GM23338 (cell line): Measurements from ENCODE around the gene PMAIP1. TPM values are rescaled to one million over a fixed set of nuclear protein-coding genes. Genes with fewer than 3 reads are reported as not detected.

ENCODE experiments used
- ATAC-seq: fragments of 200-7000 bp; cut with Tn5 transposase; 3 replicates; pipeline ENCODE4 v1.9.1; 2020
- DNase-seq: peaks from one replicate; pipeline ENCODE4 v3.0.0-alpha.2; 2015; ENCODE audit warnings: low spot score
- H2AFZ ChIP-seq: fragments of 200-600 bp; sonication (generic); 2 replicates; pipeline ENCODE4 v1.8.0; 2016; ENCODE audit warnings: antibody characterized with exemption, mild to moderate bottlenecking, moderate library complexity
- H3F3A ChIP-seq: fragments of 200-600 bp; sonication (generic); replicated peaks from 2 replicates; pipeline ENCODE4 v1.8.0; 2017; ENCODE audit warnings: antibody characterized with exemption, mixed run types, low read depth
- H3K27ac ChIP-seq: fragments of 200-600 bp; sonication (generic); 2 replicates; pipeline ENCODE4 v1.6.1; 2016; ENCODE audit warnings: low read depth
- H3K27me3 ChIP-seq: fragments of 200-600 bp; sonication (generic); 2 replicates; pipeline ENCODE4 v1.8.0; 2016; ENCODE audit warnings: mild to moderate bottlenecking, mixed run types, moderate library complexity; ENCODE audit not compliant: insufficient read depth
- H3K36me3 ChIP-seq: fragments of 200-600 bp; sonication (generic); 2 replicates; pipeline ENCODE4 v1.8.0; 2016; ENCODE audit warnings: mild to moderate bottlenecking; ENCODE audit not compliant: insufficient read depth
- H3K4me1 ChIP-seq: fragments of 200-600 bp; sonication (generic); 2 replicates; pipeline ENCODE4 v1.8.0; 2016; ENCODE audit warnings: mild to moderate bottlenecking, moderate library complexity; ENCODE audit not compliant: insufficient read depth
- H3K4me2 ChIP-seq: fragments of 200-600 bp; sonication (generic); 2 replicates; pipeline ENCODE4 v1.7.1; 2017; ENCODE audit warnings: mixed run types
- H3K4me3 ChIP-seq: fragments of 200-600 bp; sonication (generic); 2 replicates; pipeline ENCODE4 v1.6.1; 2016; ENCODE audit warnings: mixed run types
- H3K79me2 ChIP-seq: fragments of 200-600 bp; sonication (generic); replicated peaks from 2 replicates; pipeline ENCODE4 v1.8.0; 2017; ENCODE audit warnings: mild to moderate bottlenecking; ENCODE audit not compliant: insufficient read depth
- H3K9me2 ChIP-seq: fragments of 200-600 bp; sonication (generic); 2 replicates; pipeline ENCODE4 v1.8.0; 2017; ENCODE audit not compliant: insufficient read depth
- H4K20me1 ChIP-seq: fragments of 200-600 bp; sonication (generic); replicated peaks from 2 replicates; pipeline ENCODE4 v1.8.0; 2017; ENCODE audit warnings: mild to moderate bottlenecking; ENCODE audit not compliant: insufficient read depth
- H3K27ac Mint-ChIP-seq: 2 replicates; pipeline ENCODE4 v1.8.0; 2020; ENCODE audit warnings: inconsistent platforms, mild to moderate bottlenecking, moderate library complexity, mixed read lengths
- H3K27me3 Mint-ChIP-seq: 3 replicates; pipeline ENCODE4 v1.8.0; 2022; ENCODE audit warnings: low read depth, mild to moderate bottlenecking, moderate library complexity, mixed read lengths, inconsistent platforms; ENCODE audit not compliant: insufficient read depth, poor library complexity
- H3K36me3 Mint-ChIP-seq: 3 replicates; pipeline ENCODE4 v1.8.0; 2021; ENCODE audit warnings: low read depth, mild to moderate bottlenecking, inconsistent platforms, moderate library complexity, mixed read lengths
- H3K4me1 Mint-ChIP-seq: 3 replicates; pipeline ENCODE4 v1.8.0; 2020; ENCODE audit warnings: mild to moderate bottlenecking, inconsistent platforms, mixed read lengths
- H3K4me3 Mint-ChIP-seq: 3 replicates; pipeline ENCODE4 v1.8.0; 2021; ENCODE audit warnings: moderate library complexity, mild to moderate bottlenecking, inconsistent platforms, mixed read lengths
- H3K9me3 Mint-ChIP-seq: 3 replicates; pipeline ENCODE4 v1.8.0; 2020; ENCODE audit warnings: moderate library complexity, mild to moderate bottlenecking, inconsistent platforms, mixed read lengths
- CREB1 ChIP-seq: fragments of 250-450 bp; sonication (Bioruptor Pico); IDR thresholded peaks from 2 replicates; pipeline ENCODE4 v1.5.0; 2020; ENCODE audit warnings: low read depth, mild to moderate bottlenecking, moderate library complexity
- CTCF ChIP-seq, 2 experiments: fragments of 200-600 bp in 1 of 2; sonication (generic) in 1 of 2; conservative IDR thresholded peaks; 2 replicates each; pipeline versions ENCODE4 v1.5.1 to v1.6.1; 2016 to 2017; ENCODE audit warnings: antibody characterized with exemption in 2 of 2, low read depth in 2 of 2, mild to moderate bottlenecking in 2 of 2, moderate library complexity in 1 of 2
- EZH2 ChIP-seq: fragments of 200-600 bp; sonication (generic); IDR thresholded peaks from one replicate; pipeline ENCODE4 v1.8.0; 2017; ENCODE audit warnings: antibody characterized with exemption, mild to moderate bottlenecking, low read depth; ENCODE audit not compliant: unreplicated experiment
- EZH2phosphoT487 ChIP-seq: fragments of 200-600 bp; sonication (generic); IDR thresholded peaks from one replicate; pipeline ENCODE4 v1.8.1; 2018; ENCODE audit warnings: antibody characterized with exemption; ENCODE audit not compliant: unreplicated experiment
- JUNB ChIP-seq: IDR thresholded peaks from one replicate; pipeline ENCODE4 v1.6.1; 2016; ENCODE audit warnings: antibody characterized with exemption; ENCODE audit not compliant: unreplicated experiment
- NANOG ChIP-seq: IDR thresholded peaks from 2 replicates; pipeline ENCODE4 v1.6.1; 2016; ENCODE audit warnings: antibody characterized with exemption, borderline replicate concordance
- POLR2AphosphoS5 ChIP-seq: IDR thresholded peaks from 2 replicates; pipeline ENCODE4 v1.6.1; 2016; ENCODE audit warnings: antibody characterized with exemption, low read depth
- REST ChIP-seq: IDR thresholded peaks from one replicate; pipeline ENCODE4 v1.6.1; 2018; ENCODE audit warnings: antibody characterized with exemption; ENCODE audit not compliant: unreplicated experiment
- STAT1 ChIP-seq: IDR thresholded peaks from one replicate; pipeline ENCODE4 v1.6.1; 2016; ENCODE audit warnings: antibody characterized with exemption; ENCODE audit not compliant: unreplicated experiment
- ZNF114 ChIP-seq: fragments of 250-450 bp; sonication (Bioruptor Pico); IDR thresholded peaks from 2 replicates; pipeline ENCODE4 v1.5.0; 2020; ENCODE audit warnings: mild to moderate bottlenecking, moderate library complexity
- ZNF331 ChIP-seq: fragments of 250-450 bp; sonication (Bioruptor Pico); IDR thresholded peaks from 2 replicates; pipeline ENCODE4 v1.5.0; 2020; ENCODE audit warnings: low read depth, mild to moderate bottlenecking, moderate library complexity
- polyA plus RNA-seq: library from polyadenylated mRNA; unstranded; fragments of >200 nt; fragmentation: Nextera tagmentation; extraction: Ambion mirVana; gene quantifications from 2 replicates; pipeline ENCODE4 v1.2.1, GENCODE V29; 2016
- total RNA-seq: library from RNA; depleted of rRNA; stranded (reverse); fragments of >200 nt; shearing (Covaris generic); gene quantifications from 2 replicates; pipeline ENCODE4 v1.2.3, GENCODE V29; 2014
- TF ChIP-seq, protein P1 (sequence below): fragments of 250-450 bp; sonication (Bioruptor Pico); IDR thresholded peaks from 2 replicates; pipeline ENCODE4 v1.5.0; 2020; ENCODE audit warnings: mild to moderate bottlenecking, moderate library complexity
- TF ChIP-seq, protein P2 (sequence below): IDR thresholded peaks from 2 replicates; pipeline ENCODE4 v1.6.1; 2016; ENCODE audit warnings: antibody characterized with exemption

PMAIP1 gene
- total and polyA plus RNA-seq, 2 experiments from 2014 or later = 156 to 296 TPM

GRCh38 chr18:59945544-59945943 is 45.7 kb downstream of the PMAIP1 start:
- H3K9me3 Mint-ChIP-seq = no peaks in the 10 kb centered on the region
- no peak overlapping the region for H3K4me3 Mint-ChIP-seq
- Histone ChIP-seq H3K79me2 (no peaks in the 10 kb centered on the region), H4K20me1 (no peaks in the 10 kb centered on the region), H3K27ac (no peak overlapping the region), H3K9me2 (no peaks in the 10 kb centered on the region), H3F3A (no peaks in the 10 kb centered on the region), H3K27me3 (no peaks in the 10 kb centered on the region), H3K4me2 (no peak overlapping the region), H3K36me3 (no peaks in the 10 kb centered on the region), H3K4me3 (no peak overlapping the region), H2AFZ (no peak overlapping the region), H3K4me1 (no peaks in the 10 kb centered on the region)
- H3K4me1 Mint-ChIP-seq = no peaks in the 10 kb centered on the region
- DNase-seq = no peak
- ATAC-seq = no peak
- TF ChIP-seq, protein P1, sequence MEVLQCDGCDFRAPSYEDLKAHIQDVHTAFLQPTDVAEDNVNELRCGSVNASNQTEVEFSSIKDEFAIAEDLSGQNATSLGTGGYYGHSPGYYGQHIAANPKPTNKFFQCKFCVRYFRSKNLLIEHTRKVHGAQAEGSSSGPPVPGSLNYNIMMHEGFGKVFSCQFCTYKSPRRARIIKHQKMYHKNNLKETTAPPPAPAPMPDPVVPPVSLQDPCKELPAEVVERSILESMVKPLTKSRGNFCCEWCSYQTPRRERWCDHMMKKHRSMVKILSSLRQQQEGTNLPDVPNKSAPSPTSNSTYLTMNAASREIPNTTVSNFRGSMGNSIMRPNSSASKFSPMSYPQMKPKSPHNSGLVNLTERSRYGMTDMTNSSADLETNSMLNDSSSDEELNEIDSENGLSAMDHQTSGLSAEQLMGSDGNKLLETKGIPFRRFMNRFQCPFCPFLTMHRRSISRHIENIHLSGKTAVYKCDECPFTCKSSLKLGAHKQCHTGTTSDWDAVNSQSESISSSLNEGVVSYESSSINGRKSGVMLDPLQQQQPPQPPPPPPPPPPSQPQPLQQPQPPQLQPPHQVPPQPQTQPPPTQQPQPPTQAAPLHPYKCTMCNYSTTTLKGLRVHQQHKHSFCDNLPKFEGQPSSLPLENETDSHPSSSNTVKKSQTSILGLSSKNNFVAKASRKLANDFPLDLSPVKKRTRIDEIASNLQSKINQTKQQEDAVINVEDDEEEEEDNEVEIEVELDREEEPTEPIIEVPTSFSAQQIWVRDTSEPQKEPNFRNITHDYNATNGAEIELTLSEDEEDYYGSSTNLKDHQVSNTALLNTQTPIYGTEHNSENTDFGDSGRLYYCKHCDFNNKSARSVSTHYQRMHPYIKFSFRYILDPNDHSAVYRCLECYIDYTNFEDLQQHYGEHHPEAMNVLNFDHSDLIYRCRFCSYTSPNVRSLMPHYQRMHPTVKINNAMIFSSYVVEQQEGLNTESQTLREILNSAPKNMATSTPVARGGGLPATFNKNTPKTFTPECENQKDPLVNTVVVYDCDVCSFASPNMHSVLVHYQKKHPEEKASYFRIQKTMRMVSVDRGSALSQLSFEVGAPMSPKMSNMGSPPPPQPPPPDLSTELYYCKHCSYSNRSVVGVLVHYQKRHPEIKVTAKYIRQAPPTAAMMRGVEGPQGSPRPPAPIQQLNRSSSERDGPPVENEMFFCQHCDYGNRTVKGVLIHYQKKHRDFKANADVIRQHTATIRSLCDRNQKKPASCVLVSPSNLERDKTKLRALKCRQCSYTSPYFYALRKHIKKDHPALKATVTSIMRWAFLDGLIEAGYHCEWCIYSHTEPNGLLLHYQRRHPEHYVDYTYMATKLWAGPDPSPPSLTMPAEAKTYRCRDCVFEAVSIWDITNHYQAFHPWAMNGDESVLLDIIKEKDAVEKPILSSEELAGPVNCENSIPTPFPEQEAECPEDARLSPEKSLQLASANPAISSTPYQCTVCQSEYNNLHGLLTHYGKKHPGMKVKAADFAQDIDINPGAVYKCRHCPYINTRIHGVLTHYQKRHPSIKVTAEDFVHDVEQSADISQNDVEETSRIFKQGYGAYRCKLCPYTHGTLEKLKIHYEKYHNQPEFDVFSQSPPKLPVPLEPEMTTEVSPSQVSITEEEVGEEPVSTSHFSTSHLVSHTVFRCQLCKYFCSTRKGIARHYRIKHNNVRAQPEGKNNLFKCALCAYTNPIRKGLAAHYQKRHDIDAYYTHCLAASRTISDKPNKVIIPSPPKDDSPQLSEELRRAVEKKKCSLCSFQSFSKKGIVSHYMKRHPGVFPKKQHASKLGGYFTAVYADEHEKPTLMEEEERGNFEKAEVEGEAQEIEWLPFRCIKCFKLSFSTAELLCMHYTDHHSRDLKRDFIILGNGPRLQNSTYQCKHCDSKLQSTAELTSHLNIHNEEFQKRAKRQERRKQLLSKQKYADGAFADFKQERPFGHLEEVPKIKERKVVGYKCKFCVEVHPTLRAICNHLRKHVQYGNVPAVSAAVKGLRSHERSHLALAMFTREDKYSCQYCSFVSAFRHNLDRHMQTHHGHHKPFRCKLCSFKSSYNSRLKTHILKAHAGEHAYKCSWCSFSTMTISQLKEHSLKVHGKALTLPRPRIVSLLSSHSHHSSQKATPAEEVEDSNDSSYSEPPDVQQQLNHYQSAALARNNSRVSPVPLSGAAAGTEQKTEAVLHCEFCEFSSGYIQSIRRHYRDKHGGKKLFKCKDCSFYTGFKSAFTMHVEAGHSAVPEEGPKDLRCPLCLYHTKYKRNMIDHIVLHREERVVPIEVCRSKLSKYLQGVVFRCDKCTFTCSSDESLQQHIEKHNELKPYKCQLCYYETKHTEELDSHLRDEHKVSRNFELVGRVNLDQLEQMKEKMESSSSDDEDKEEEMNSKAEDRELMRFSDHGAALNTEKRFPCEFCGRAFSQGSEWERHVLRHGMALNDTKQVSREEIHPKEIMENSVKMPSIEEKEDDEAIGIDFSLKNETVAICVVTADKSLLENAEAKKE (CRISPR knock-in tag) = no peak
- TF ChIP-seq JUNB = no peak
- TF ChIP-seq ZNF114 (CRISPR knock-in tag) = no peak
- TF ChIP-seq NANOG = no peak
- TF ChIP-seq, protein P2, sequence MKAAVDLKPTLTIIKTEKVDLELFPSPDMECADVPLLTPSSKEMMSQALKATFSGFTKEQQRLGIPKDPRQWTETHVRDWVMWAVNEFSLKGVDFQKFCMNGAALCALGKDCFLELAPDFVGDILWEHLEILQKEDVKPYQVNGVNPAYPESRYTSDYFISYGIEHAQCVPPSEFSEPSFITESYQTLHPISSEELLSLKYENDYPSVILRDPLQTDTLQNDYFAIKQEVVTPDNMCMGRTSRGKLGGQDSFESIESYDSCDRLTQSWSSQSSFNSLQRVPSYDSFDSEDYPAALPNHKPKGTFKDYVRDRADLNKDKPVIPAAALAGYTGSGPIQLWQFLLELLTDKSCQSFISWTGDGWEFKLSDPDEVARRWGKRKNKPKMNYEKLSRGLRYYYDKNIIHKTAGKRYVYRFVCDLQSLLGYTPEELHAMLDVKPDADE = no peak
- no peak for TF ChIP-seq REST
- no peak for TF ChIP-seq CREB1 (CRISPR knock-in tag)
- no peak for TF ChIP-seq EZH2phosphoT487
- no peak for TF ChIP-seq CTCF (conservative IDR thresholded peaks at IDR 0.05; ENCODE audit: low read depth in 2 of 2)
- TF ChIP-seq STAT1 = no peak
- TF ChIP-seq EZH2 = no peak
- no peak for TF ChIP-seq POLR2AphosphoS5
- no peak for TF ChIP-seq ZNF331 (CRISPR knock-in tag)
- no peak overlapping the region for H3K27ac Mint-ChIP-seq
- no peaks in the 10 kb centered on the region for H3K36me3 Mint-ChIP-seq
- H3K27me3 Mint-ChIP-seq = no peaks in the 10 kb centered on the region
